HepG2 (cell line): ENCODE measurements around the gene TRABD. TPM values are rescaled to one million over a fixed set of nuclear protein-coding genes. Genes with fewer than 3 reads are reported as not detected.

Experiments used
- ATAC-seq: fragments of 200-7000 bp; cut with Tn5 transposase; 3 replicates; pipeline ENCODE4 v1.9.1; 2020; ENCODE audit warnings: mild to moderate bottlenecking, moderate library complexity
- BruUV-seq: library from RNA; stranded (reverse); fragments of 400-500 nt; replicated peaks from 2 replicates; lab custom pipeline; 2021; lab: Mats Ljungman, UMichigan
- CTCF ChIA-PET: fragments of 300-600 bp; formaldehyde crosslinking; extraction: SDS; loops from one replicate; lab custom pipeline; 2021; ENCODE audit warnings: low total read pairs, inconsistent platforms, low intra/inter-chr PET ratio; lab: Yijun Ruan, JAX
- POLR2A ChIA-PET: fragments of 350-600 bp; sonication (Branson Sonifier 250); formaldehyde crosslinking; loops from one replicate; lab custom pipeline; 2020; ENCODE audit warnings: antibody characterized with exemption, inconsistent platforms; lab: Yijun Ruan, JAX
- DNase-seq: peaks from one replicate; pipeline ENCODE4 v3.0.0-alpha.2; 2015; ENCODE audit warnings: low spot score
- FAIRE-seq: peaks from 3 replicates; lab custom pipeline; 2011; peaks lifted over from hg19 to GRCh38; lab: Jason Lieb, UNC
- H2AFZ ChIP-seq: one replicate; pipeline ENCODE4 v1.6.1; 2011; ENCODE audit warnings: low read length, inconsistent platforms
- H3K27ac ChIP-seq: fragments of 300-600 bp; 3 replicates; pipeline ENCODE4 v1.8.0; 2011; ENCODE audit warnings: mixed run types, mild to moderate bottlenecking, mixed read lengths, low read length, inconsistent platforms; ENCODE audit not compliant: insufficient read depth; ENCODE audit errors: extremely low read length
- H3K27me3 ChIP-seq, 2 experiments: fragments of 200-600 bp in 1 of 2; 2 replicates in 1 of 2; 3 replicates in 1 of 2; pipeline versions ENCODE4 v1.6.0 to v1.8.0; 2011; ENCODE audit warnings: low read length in 2 of 2, mild to moderate bottlenecking in 2 of 2, moderate library complexity in 2 of 2, inconsistent platforms in 1 of 2; ENCODE audit not compliant: insufficient read depth in 2 of 2, control insufficient read depth in 1 of 2
- H3K36me3 ChIP-seq, 2 experiments: fragments of 200-600 bp in 1 of 2; replicated peaks in 1 of 2; 2 replicates in 1 of 2; 3 replicates in 1 of 2; pipeline versions ENCODE4 v1.5.1 to v1.8.0; 2011; ENCODE audit warnings: low read length in 2 of 2, inconsistent platforms in 1 of 2; ENCODE audit not compliant: insufficient read depth in 2 of 2, control insufficient read depth in 1 of 2
- H3K4me1 ChIP-seq: 2 replicates; pipeline ENCODE4 v1.5.1; 2012; ENCODE audit warnings: low read length, inconsistent platforms; ENCODE audit not compliant: insufficient read depth
- H3K4me2 ChIP-seq: 2 replicates; pipeline ENCODE4 v1.6.0; 2011; ENCODE audit warnings: low read depth, low read length, inconsistent platforms
- H3K4me3 ChIP-seq, 3 experiments: fragments of 200-600 bp in 1 of 3; sonication (generic), shearing (Covaris generic) in 1 of 3; replicated peaks in 1 of 3; 2 replicates each; pipeline ENCODE4 v1.5.1; 2011 to 2016; ENCODE audit warnings: low read length in 3 of 3, inconsistent platforms in 2 of 3, low read depth in 2 of 3, mild to moderate bottlenecking in 2 of 3, control low read depth in 1 of 3, mixed read lengths in 1 of 3; ENCODE audit not compliant: insufficient read depth in 1 of 3
- H3K79me2 ChIP-seq: one replicate; pipeline ENCODE4 v1.6.1; 2011; ENCODE audit warnings: low read length, inconsistent platforms; ENCODE audit not compliant: insufficient read depth
- H3K9ac ChIP-seq: 2 replicates; pipeline ENCODE4 v1.6.0; 2011; ENCODE audit warnings: mild to moderate bottlenecking, low read depth, low read length, inconsistent platforms; ENCODE audit not compliant: insufficient read depth
- H3K9me3 ChIP-seq: 2 replicates; pipeline ENCODE4 v1.5.1; 2012; ENCODE audit warnings: mild to moderate bottlenecking, low read length
- H4K20me1 ChIP-seq: 2 replicates; pipeline ENCODE4 v1.6.0; 2011; ENCODE audit warnings: inconsistent platforms, mild to moderate bottlenecking, low read length, moderate library complexity; ENCODE audit not compliant: insufficient read depth
- GABPA ChIP-seq, 2 experiments: IDR thresholded peaks; 2 replicates each; pipeline ENCODE4 v1.6.1; 2011 to 2016; ENCODE audit warnings: low read depth in 2 of 2, low read length in 1 of 2, missing biosample characterization in 1 of 2, missing genetic modification characterization in 1 of 2
- KDM5B ChIP-seq: sonication (generic); formaldehyde crosslinking; IDR thresholded peaks from 2 replicates; pipeline ENCODE4 v1.4.0; 2020; ENCODE audit warnings: missing genetic modification reagents, mild to moderate bottlenecking, borderline replicate concordance
- SAP130 ChIP-seq: IDR thresholded peaks from 2 replicates; pipeline ENCODE4 v1.6.1; 2016; ENCODE audit warnings: low read depth
- SIN3A ChIP-seq: IDR thresholded peaks from 2 replicates; pipeline ENCODE4 v1.6.1; 2011; ENCODE audit warnings: low read depth, mild to moderate bottlenecking, control low read depth, low read length, borderline replicate concordance
- SIX4 ChIP-seq: sonication (generic); formaldehyde crosslinking; IDR thresholded peaks from 2 replicates; pipeline ENCODE4 v1.4.0; 2020; ENCODE audit warnings: missing genetic modification reagents
- WIZ ChIP-seq: sonication (generic); formaldehyde crosslinking; IDR thresholded peaks from 2 replicates; pipeline ENCODE4 v1.5.1; 2020; ENCODE audit warnings: mild to moderate bottlenecking, missing genetic modification reagents
- XBP1 ChIP-seq: sonication (generic); formaldehyde crosslinking; IDR thresholded peaks from 2 replicates; pipeline ENCODE4 v1.5.0; 2020; ENCODE audit warnings: missing genetic modification reagents
- ZNF12 ChIP-seq: sonication (generic); formaldehyde crosslinking; IDR thresholded peaks from 2 replicates; pipeline ENCODE4 v1.5.0; 2020; ENCODE audit warnings: missing genetic modification reagents
- ZNF282 ChIP-seq: fragments of 450-650 bp; IDR thresholded peaks from 2 replicates; pipeline ENCODE4 v1.6.1; 2018; ENCODE audit not compliant: partially characterized antibody
- ZNF530 ChIP-seq: sonication (generic); formaldehyde crosslinking; IDR thresholded peaks from 2 replicates; pipeline ENCODE4 v1.5.0; 2020; ENCODE audit warnings: low read depth, mild to moderate bottlenecking, missing genetic modification reagents
- ZNF724P ChIP-seq: sonication (generic); formaldehyde crosslinking; IDR thresholded peaks from 2 replicates; pipeline ENCODE4 v1.8.0; 2022; ENCODE audit warnings: missing genetic modification reagents, borderline replicate concordance
- ZNF816 ChIP-seq: sonication (generic); formaldehyde crosslinking; IDR thresholded peaks from 2 replicates; pipeline ENCODE4 v1.8.0; 2022; ENCODE audit warnings: missing genetic modification reagents, mild to moderate bottlenecking, borderline replicate concordance
- WGBS: methylation state at CpG from one replicate; pipeline ENCODE4 v1.1.6; 2017; ENCODE audit warnings: low lambda C conversion rate; 5-methylcytosine and 5-hydroxymethylcytosine counted together
- in situ Hi-C: cut with HindIII; loops from 2 replicates; pipeline ENCODE4 v1.10.0; 2017; ENCODE audit warnings: low pct_unique_long_range_greater_than_20kb; ENCODE audit not compliant: extremely low pct_ligation_motif_present
- intact Hi-C: fragments of 100-400 bp; cut with micrococcal nuclease; formaldehyde crosslinking; loops from one replicate; pipeline ENCODE4 v1.10.0; 2022; ENCODE audit not compliant: unreplicated experiment
- polyA plus RNA-seq, 8 experiments: library from polyadenylated mRNA; depleted of rRNA in 3 of 8; stranded (reverse) in 7 of 8; unstranded in 1 of 8; fragments of >200 nt; fragmentation: Illumina TruSeq in 4 of 8; extraction: Trizol in 4 of 8; gene quantifications; 2 replicates each; pipeline versions ENCODE4 v1.2.1 to v1.2.3, GENCODE V29; 2011 to 2016; ENCODE audit warnings: low read depth in 4 of 8, missing spikeins in 1 of 8, mixed read lengths in 1 of 8; ENCODE audit not compliant: insufficient read depth in 1 of 8
- total RNA-seq, 5 experiments: library from RNA; depleted of rRNA; stranded (reverse); fragments of >200 nt; fragmentation: Illumina TruSeq; extraction: Trizol; gene quantifications; 2 replicates each; pipeline ENCODE4 v1.2.3, GENCODE V29; 2016; ENCODE audit warnings: low read depth in 1 of 5
- TF ChIP-seq, protein P1 (sequence below), 2 experiments: fragments of 450-650 bp in 1 of 2; sonication (generic) in 1 of 2; formaldehyde crosslinking in 1 of 2; IDR thresholded peaks; 2 replicates each; pipeline versions ENCODE4 v1.6.1 to v1.8.0; 2016 to 2022; ENCODE audit warnings: antibody characterized with exemption in 1 of 2, mild to moderate bottlenecking in 1 of 2, missing genetic modification reagents in 1 of 2

Gene TRABD
- total and polyA plus RNA-seq, 2 of the 13 experiments (the other 11 are each of a cell fraction or from before 2014, with no cell fraction given) = 21.5 to 28.9 TPM

DNA sequence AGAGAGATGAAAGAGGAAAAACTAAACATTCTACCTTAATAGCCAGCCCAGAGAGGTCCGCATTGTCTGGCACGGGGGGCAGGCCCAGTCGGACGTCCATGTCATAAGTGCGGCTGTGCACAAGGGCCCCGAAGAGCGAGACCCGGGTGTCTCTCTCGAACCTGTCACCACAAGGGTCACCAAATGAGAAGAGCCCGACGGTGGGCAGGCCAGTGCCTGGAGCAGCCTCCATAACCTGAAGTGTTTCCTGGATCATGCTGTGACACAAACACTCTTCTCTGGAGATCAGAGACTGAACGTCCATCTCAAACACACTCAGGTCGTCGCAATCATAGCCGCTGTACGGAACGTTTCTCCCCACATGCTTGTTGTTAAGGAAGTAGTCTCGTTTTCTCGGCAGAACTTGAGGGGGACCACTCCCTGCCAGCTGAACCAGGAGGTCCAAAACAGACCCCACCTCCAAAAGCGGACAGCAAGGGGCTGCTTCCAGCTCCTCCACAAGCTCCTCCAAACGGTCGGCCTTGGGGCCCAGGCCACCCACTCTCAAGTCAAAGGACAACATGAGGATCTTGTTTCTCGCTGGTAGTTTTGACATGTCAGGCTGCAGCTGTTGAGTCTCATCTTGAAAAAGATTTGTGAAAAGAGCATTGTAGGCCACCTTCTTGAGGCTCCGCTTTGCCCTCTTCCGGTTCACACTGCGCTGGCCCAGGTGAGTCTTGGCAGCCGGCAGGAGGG lies 58.1 kb downstream of the TRABD start:
- no peaks in the 10 kb centered on the region for H3K9me3 ChIP-seq
- H3K9ac ChIP-seq = peak overlapping the region; percentile 85
- H3K4me2 ChIP-seq = peak overlapping the region; percentile 85
- FAIRE-seq = peak; percentile 36
- ChIA-PET CTCF (interaction anchor here (0.6 kb wide), 1 partner anchor 91 kb away, joined by 3 read pairs; no protein-coding TSS in a partner anchor), POLR2A (interaction anchor here (0.6 to 1.7 kb wide), 10 partner anchors 9 to 319 kb away, joined by 3 to 7 read pairs (median 4); partner anchors contain the start of genes LMF2, MAPK12, NCAPH2 and PPP6R2)
- H3K79me2 ChIP-seq = peaks cover 49% of the 10 kb centered on the region
- H3K4me1 ChIP-seq = peaks cover 30% of the 10 kb centered on the region
- ATAC-seq = no peak
- no peaks in the 10 kb centered on the region; a peak in 1 of 5 replicates for H3K27me3 ChIP-seq
- no TSS peak for BruUV-seq
- H2AFZ ChIP-seq = no peak overlapping the region
- H3K27ac ChIP-seq = peak overlapping the region; percentile 77
- in situ Hi-C loops (no loop called here), intact Hi-C loops (loop anchor here (2.0 to 5.0 kb wide), 2 partner anchors 99 to 253 kb away; partner anchors contain the start of gene PPP6R2)
- 1% methylated on average over 17 of the region's 27 CpGs for WGBS
- H4K20me1 ChIP-seq = peaks cover 12% of the 10 kb centered on the region
- no peak for DNase-seq
- peaks cover 6 to 22% of the 10 kb centered on the region in 2 experiments; a peak in 4 of 5 replicates for H3K36me3 ChIP-seq
- H3K4me3 ChIP-seq = peak overlapping the region; percentile 77 to 98 (median 89)
- 0 out of 2 replicates have a peak, but pooled peaks have one; percentile 24 for TF ChIP-seq KDM5B (CRISPR knock-in tag)
- TF ChIP-seq SIN3A = peak; percentile 57; the same call in 1 of the 2 replicates
- TF ChIP-seq ZNF724P (CRISPR knock-in tag) = 0 out of 2 replicates have a peak, but pooled peaks have one; percentile 9
- TF ChIP-seq ZNF12 (CRISPR knock-in tag) = no peak
- TF ChIP-seq ZNF282 = no peak
- TF ChIP-seq WIZ (CRISPR knock-in tag) = no peak
- no peak for TF ChIP-seq SIX4
- TF ChIP-seq, protein P1, sequence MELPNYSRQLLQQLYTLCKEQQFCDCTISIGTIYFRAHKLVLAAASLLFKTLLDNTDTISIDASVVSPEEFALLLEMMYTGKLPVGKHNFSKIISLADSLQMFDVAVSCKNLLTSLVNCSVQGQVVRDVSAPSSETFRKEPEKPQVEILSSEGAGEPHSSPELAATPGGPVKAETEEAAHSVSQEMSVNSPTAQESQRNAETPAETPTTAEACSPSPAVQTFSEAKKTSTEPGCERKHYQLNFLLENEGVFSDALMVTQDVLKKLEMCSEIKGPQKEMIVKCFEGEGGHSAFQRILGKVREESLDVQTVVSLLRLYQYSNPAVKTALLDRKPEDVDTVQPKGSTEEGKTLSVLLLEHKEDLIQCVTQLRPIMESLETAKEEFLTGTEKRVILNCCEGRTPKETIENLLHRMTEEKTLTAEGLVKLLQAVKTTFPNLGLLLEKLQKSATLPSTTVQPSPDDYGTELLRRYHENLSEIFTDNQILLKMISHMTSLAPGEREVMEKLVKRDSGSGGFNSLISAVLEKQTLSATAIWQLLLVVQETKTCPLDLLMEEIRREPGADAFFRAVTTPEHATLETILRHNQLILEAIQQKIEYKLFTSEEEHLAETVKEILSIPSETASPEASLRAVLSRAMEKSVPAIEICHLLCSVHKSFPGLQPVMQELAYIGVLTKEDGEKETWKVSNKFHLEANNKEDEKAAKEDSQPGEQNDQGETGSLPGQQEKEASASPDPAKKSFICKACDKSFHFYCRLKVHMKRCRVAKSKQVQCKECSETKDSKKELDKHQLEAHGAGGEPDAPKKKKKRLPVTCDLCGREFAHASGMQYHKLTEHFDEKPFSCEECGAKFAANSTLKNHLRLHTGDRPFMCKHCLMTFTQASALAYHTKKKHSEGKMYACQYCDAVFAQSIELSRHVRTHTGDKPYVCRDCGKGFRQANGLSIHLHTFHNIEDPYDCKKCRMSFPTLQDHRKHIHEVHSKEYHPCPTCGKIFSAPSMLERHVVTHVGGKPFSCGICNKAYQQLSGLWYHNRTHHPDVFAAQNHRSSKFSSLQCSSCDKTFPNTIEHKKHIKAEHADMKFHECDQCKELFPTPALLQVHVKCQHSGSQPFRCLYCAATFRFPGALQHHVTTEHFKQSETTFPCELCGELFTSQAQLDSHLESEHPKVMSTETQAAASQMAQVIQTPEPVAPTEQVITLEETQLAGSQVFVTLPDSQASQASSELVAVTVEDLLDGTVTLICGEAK (IDR thresholded peaks at IDR 0.05) = no peak
- TF ChIP-seq, protein P1 (CRISPR knock-in tag; IDR thresholded peaks at IDR 0.05) = 0 out of 2 replicates have a peak, but pooled peaks have one; percentile 2
- no peak for TF ChIP-seq ZNF530 (CRISPR knock-in tag)
- TF ChIP-seq ZNF816 = no peak
- TF ChIP-seq SAP130 = peak; percentile 34
- TF ChIP-seq GABPA (IDR thresholded peaks at IDR 0.05; ENCODE audit: low read depth, low read length) = peak; percentile 42
- no peak for TF ChIP-seq GABPA (CRISPR knock-in tag; IDR thresholded peaks at IDR 0.05; ENCODE audit: low read depth)
- no peak for TF ChIP-seq XBP1
